Glomerular visceral epithelial cell (primary cell): ENCODE measurements around the gene GPC4.

Experiments
- DNase-seq: peaks from one replicate; pipeline ENCODE4 v3.0.0-alpha.2; 2016; ENCODE audit errors: extremely low spot score

GPC4 gene

DNA sequence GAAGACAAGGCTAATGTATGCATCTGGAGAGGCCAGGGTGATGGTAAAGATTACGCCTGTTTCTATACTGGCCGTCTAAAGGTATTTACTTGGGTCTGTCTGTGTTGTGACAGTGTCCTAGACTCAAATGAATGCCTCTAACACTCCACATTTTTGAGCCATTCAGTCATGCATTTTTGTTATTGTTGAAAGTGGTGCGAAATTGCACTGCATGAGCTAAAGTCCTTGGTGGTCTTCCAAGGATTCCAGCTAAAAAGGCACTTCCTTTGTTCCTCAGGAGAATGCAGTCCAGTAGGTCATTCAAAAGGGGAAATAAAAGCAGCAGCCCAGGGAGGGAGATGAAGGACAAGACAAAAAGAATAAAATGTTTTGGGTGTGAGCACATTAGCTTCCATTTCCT, 3.0 kb downstream of the GPC4 start:
- DNase-seq: peak; percentile 53

DNA sequence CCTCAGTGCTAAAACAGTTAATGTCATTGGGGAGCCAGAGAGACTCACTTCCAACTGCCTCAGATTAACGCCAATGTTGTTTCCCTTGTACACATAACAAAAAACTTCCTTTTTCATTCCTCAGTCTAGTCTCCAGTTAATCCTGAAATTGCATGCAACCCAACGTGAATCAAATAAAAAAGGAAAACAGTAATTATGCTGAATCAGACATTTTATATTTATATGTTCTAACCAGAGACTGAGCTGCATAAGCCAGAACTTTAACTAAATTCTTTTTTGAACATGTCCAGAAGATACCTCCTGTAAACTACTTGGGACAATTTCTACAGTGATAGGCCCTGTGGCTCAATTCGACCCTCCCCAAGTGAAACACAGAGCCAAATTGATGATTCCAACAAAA, 4.7 kb downstream of the GPC4 start:
- no peak for DNase-seq

DNA sequence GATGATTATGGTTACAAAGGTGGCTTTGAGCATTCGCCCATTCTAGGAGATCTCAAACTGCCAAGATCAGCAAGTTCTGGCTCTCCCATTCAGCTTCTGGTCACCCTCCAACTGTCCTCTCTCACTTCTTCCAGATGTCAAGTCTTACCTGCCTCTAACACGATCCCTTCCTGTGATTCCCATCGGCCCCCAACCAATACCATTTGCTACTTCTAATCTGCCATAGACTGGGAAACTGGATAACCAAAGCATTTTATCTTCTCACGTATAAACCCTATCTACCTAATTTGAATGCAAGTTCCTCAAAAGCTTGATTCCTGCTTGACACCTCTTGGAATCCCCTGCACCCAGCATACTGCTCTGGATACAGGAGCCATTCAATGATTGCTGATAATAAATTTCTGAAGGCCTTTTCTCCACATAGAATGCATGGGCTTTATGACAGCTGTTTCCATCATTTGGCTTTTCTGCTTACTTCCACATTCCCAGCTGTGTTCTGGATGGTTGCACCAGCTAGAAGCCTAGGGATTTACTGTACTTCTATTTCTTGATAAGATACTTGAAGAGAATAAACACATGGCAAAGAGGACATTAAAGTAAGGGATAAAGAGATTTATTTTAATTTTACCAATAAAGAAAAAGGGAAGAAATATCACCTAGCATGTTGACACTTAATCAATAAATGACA, 9.6 kb downstream of the GPC4 start:
- DNase-seq: no peak

DNA sequence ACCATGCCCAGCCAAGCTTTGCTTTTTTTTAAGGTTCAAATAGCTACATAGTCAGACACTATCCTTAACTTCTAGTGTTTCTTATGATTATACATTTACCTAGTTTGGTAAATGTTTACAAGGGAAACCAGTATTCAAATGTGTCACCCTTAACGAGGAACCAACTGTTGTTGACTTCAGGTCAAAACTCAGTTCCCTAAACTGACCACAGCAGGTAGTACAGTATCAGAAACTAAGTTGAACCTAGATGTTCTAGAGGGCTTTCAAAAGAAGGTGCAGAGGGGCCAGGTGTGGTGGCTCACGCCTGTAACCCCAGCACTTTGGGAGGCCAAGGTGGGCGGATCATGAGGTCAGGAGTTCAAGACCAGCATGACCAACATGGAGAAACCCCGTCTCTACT, 11.3 kb downstream of the GPC4 start:
- no peak for DNase-seq

DNA sequence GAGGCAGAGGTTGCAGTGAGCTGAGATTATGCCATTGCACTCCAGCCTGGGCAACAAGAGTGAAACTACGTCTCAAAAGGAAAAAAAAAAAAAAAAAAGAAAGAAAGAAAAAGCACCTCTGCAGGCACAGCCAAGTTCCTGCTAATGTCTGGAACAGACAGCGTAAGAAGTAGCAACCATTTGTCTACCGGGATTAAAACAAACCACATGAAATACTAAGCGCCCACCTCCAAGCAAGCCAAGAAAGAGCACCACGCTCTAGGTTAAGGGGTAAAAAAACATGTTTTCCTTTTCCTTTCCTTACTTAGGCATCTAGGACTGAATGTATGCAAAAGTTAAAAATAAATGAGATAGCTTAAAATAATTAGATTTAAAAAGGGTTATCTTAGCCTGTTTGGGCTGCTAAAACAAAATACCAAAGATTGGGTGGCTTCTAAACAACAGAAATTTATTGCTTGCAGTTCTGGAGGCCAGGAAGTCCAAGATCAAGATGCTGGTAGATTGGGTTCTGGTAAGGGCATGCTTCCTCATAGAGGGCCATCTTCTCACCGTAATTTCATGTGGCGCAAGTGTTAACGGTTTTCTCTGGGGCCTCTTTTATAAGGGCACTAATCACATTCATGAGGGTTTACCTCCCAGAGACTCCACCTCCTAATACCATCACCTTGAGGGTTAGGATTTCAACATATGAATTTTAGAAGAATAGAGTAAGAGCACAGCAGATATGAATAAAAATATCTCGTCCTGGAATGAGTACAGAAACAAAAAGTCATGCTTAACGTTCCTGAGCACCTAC, 12.3 kb downstream of the GPC4 start:
- DNase-seq: no peak

DNA sequence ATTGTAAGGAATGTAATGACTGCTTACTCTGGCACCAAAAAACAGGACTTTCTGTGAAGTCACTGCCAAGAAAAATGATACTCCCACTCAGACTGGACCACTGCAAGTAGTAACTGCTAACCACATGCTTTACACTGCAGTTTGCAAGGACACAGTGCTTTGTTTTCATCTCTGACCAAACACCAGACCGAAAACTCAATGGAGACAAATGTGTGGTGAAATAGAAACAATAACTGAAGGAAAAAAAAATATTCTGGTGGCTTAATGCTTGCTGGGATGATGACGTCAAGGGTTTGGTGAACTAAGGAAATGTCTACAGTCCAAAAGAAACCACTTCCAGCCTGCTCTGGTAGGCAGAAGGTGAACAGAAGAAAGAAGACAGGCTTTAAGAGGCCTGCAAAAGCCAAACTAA, 13.2 kb downstream of the GPC4 start:
- DNase-seq: peak; percentile 30

DNA sequence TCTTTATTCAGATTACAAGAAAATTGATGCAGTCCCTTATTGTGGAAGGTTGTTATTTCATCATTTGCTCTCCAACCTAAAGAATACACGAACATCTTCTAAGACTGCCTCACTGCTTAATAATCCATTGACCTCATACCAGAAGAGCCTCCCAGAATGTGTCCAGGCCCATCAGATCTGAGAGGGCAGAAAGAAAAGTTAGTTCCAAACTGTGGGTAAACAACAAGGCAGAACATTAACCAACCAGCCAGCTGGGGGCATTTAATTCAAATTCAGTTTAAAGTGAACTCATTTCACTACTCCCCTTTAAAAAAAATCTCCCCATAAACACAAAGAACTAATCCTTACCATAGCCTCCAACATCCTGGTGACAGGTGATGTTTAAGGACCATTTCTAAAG, 13.8 kb downstream of the GPC4 start:
- peak; percentile 2 for DNase-seq

DNA sequence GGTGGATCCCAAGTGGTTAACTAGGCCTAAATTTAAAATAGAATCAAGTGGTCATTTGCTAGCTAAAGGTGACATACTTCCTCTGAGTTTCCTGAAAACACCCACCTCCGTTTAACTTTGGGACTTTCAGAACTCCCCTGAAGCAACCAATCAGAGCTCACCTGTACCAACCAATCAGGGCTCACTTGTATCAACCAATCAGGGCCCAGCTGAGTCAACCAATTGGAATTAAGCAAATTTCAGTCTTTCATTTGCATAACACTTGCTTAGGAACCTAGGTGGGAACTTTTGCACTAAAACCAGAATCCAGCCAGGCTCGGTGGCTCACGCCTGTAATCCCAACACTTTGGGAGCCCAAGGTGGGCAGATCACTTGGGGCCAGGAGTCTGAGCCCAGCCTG, 15.9 kb downstream of the GPC4 start:
- no peak for DNase-seq

DNA sequence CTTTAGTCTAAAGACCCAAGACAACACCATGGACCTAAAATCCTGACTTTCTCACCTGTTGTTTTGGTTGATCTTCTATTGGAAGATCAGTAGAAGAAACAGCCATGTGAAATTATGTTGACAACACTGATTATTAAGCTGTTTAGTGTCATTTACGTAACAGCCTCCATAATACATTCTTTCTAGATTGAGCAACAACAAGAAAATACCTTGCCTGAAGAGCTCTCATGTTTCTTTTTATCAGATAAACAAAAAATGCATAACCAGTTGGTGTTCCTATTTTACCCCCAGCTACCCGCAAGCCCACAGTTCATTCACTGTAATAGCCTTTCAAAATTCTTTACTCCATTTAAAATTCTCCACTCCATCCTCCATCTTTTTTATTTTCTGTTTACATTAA, 20.5 kb downstream of the GPC4 start:
- DNase-seq: no peak

DNA sequence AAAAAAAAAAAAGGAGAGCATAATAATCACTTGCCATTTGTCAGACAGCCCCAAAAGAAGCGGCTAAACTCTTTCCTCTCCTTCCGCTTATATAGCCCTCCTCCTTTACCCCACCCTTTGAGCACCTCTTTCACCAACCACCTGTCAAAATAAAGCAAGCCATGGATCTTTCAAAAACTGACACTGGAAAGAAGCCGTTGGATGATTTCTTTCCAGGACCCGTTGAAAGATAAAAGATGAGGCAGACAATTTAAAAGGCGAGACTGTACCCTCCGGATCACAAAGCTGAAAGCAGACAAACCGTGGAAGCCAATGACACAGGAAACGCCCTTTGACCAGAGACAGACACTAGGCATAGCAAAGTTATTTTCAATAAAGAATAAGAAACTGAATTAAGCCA, 22.6 kb downstream of the GPC4 start:
- no peak for DNase-seq

DNA sequence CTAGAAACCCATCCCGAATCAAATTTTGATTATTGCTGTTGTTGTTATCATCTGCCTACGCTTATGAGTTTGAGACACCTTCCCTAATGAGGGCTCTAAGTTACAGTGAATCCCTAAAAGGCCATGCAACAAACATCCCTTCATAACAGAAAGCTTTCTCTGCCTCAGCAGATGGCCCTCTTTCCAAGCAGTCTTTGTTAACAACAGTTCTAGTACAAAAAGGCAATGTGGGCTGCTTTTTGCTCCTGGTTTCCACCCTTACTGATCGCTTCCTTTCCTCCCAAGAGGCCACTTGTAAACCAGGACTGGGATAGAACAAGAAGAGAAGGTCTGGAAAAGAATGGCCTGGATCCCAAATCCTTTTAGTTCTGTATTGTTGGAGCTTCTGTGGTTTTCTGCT, 24.2 kb downstream of the GPC4 start:
- no peak for DNase-seq

DNA sequence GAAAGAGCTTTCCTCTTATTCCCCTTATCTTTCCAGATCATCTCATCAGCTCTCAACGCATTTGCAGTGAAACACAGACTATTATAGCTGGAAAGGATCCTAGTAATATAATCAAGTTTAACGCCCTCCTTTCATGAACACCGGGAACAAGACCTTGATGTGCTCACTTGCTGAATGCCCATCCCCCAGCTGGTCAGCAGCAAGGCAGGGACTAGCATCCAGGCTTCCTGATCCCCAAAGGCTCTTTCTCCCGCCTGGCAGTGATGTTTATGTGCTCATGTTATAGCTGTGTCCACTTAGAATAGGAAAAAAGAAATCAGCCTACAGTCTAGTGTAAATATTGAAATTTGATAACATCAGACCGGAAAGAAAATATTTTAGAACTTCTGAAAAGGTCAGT, 24.6 kb downstream of the GPC4 start:
- DNase-seq: no peak

DNA sequence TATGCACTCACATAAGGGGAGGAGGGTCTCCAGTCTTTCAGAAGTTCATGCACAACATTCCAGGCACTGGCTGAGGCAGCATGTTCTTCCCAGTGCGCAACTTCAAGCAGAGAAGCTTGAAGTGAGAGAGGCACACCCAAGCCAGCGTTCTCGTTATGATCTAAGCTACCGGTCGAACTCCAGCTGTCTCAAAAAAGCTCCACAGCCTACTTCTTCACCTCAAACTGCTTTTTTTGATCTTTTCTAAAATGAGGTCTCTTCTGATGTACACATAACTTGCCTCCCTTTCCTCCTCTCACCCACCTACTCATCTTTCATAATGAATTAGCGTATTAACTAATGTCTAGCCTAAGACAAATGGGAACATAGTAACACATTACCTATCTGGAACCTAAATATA, 25.3 kb downstream of the GPC4 start:
- no peak for DNase-seq

DNA sequence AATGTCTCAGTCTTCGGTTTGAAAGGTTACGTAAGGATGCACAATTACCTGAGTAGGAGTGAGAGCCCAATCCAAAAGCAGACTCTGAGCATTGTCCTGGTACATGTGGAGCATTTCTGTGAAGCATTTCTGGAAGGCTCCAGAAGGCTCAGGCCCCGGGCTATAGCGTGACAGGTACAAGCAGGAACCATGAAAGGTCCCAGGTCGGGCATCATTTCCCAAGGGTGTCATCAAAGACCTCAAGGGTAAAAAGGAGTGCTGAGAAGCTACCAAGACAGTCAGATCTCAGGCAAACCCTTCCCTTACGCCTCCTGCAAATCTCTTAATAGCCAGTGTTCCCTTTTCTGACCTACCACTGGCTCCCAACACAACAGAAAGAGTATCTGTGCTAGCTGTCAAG, 30.8 kb downstream of the GPC4 start:
- DNase-seq: no peak

DNA sequence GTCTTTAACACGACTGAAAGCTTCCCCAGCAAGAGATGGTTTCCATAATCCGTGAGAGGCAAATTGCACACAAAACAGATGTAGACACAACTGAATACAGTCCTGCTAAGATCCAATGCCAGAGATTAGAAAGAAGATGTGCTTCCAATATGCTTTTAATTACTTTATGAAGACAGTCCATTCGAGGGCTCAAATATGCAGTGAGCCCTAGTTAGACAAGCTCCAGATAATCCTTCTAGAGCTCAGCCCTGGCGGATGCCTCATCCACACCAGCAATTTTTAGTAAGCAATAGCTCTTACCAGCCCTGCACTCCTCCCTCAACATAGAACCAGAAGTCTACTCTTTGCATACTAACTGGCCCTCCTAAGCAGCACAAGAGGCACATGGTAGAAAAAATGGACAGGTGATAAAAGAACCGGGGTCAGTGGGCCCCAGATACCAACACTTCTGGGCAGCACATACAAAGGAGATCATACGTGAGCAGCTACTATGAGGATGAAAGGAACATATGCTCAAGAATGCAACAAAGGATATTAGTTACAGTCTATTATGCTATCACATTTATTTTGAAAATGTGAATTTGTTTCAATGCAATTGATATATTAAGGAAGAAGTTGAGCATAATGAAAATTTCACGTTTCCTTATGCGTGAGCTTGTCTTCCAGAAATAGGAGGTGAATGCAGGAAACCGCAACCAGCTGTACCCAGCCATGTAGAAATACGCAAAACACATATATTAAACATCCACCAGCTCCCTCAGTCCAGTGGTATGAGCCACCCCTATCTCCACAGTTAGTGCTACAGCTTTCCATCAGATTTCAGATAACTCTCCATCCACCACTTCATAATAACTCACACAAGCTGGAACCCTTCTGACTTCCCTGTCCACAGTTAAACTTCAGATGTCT, 34.3 kb downstream of the GPC4 start:
- no peak for DNase-seq

DNA sequence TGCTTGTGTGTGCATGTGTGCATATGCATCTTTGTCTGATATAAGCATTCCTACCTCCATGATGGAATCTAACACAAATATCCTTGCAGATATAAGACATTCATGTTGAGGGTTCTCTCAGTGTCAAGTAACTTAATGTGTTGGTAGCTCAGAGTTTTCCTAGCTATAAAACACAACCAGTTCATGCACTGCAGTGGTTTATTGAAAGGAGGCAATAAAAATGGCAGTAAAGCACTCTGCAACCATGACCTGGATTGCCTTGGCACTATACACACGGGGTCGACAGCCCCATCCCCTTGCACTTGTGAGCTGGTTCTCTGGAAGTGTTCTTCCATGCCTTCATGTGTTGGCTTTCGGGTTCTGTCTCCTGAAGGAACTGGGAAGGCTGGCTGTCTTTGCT, 38.9 kb downstream of the GPC4 start:
- DNase-seq: no peak

DNA sequence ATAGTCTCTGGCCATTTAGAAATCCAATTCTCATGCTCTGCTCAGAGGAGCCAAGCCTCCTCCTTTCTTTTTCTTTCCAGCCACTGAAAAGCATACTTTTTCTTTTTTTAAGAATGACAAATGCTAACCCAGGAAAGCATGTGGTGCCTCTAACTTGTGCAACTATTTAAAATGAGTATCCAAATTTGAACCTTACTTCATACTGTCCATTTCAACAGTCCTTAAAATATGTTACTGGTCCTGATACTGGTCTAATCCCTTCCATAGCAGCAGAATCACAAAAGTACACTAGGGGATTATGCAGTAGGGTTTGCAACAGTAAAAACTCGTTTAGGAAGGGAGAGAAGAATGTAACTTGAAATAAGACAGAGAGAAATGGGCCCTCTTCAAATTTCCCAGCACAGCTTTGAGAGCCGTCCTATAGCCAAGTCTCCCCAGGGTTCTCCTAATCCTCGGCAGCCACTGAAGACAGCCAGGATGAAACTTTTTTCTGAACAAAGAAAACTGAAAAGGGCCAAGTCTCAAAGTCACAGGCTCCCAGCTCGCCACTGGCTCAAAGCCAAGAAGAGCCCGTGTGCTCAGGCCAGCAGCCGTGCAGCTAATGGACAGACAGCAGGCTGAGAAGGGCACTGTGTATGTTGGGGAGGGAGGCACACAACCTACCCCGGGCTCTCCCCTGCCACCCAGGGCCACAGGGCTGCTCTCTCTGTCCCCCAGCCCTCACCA, 39.5 kb downstream of the GPC4 start:
- no peak for DNase-seq

DNA sequence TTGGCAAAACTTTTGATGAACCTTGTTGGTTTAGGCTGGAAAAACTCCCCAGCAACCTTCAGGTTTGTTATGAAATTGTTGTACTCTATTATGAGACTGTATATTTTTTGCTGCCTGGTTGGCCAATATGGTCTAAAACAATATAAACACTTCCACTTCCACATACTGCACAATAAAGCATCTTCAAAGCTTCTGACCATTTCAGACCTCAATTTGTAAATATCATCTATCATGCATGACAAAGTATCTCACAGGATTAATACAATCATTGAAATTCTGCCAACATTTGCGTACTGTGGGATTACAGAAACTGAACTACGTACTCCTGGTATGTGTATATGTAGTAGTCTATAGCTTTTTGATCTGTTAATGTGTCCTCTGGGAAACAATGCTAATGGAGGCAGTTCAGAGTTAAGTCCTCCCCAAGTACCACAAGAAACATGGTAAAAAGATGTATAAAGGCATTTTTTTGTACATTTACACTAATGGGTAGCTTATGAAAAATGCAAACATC, 40.4 kb downstream of the GPC4 start:
- DNase-seq: no peak

DNA sequence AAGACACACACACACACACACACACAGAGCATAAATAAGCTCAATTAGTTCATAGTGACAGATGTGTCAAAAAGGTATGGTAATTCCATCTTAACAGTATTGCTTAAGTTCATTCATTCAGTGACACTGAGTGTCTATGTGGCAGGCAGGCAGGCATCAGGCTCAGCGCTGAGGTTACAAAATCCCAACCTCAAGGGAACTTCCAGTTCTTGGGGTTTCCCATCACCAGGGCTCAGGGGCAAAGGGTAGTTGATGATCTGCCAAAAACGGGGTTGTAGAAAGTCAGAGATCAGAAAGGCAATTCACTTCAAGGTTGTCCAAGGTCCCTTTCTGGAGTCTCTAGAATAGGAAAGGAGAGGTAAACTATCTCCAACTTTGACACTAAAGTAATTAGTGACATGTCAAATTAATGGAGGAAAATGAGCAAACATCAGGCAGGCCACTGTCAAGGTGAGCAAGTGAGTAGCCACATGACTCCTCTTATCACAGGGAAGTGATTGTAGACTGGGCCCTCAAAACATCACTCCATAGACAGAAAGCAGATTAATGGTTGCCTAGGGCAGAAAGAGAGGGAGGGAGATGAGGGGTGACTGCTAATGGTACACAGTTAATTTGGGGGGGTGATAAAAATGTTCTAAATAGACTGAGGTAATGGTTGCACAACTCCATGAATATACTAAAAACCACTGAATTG, 41.8 kb downstream of the GPC4 start:
- DNase-seq: no peak

DNA sequence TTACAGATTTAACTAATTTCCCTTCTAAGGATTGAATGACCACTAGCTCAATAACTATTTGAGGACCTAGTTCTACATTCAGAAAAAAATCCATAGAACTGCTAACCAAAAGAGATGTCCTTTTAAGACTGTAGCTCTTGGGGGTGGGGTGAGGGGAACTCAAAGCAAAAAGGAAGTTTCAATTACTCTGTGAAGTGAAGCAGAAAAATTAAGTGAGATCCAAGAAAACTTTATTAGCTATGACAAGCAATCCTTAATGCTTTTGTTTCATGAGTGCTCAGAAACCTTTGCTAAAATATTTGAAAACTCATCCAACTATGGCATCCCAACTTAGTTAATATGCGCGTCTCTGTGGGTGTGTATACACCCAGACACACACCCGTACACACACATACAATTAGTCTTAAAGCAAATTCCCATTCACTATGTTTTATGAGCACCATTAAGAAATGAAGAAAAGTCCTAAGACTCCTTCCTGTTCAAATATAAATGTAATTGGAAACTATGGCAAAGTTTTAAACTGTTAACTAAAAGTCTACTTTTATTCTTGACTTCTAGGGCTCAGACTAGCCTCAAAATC, 44.5 kb downstream of the GPC4 start:
- DNase-seq: no peak

DNA sequence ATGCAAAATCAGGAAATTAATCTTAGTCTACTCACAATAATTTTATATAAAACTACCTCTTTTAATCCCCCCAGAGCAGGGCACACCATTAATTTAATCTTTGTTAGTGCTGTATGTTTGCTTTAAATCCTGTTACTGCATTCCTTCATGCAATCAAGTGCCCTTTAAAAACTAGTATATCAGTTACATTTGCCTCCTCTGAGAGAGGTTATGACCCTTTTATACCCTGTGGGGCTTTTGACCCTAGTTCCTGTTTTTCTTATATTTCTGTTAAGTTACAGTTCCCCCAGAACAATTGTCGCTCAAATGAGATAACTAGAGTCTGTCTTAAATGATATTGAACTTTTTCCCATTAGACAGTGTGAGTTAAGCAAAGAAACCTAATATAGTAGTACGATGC, 46.2 kb downstream of the GPC4 start:
- DNase-seq: no peak
